ENCODE measurements around the gene ARHGEF37. TPM values are rescaled to one million over a fixed set of nuclear protein-coding genes. Genes with fewer than 3 reads are reported as not detected.
"Not testable (repeated sequence)": the region's sequence is repeated elsewhere in the genome, so short reads cannot be mapped to it uniquely, and the experiment has no call there.

ARHGEF37 gene
- total RNA-seq, 2 experiments from 2014 or later, result 1.1 TPM

DNA sequence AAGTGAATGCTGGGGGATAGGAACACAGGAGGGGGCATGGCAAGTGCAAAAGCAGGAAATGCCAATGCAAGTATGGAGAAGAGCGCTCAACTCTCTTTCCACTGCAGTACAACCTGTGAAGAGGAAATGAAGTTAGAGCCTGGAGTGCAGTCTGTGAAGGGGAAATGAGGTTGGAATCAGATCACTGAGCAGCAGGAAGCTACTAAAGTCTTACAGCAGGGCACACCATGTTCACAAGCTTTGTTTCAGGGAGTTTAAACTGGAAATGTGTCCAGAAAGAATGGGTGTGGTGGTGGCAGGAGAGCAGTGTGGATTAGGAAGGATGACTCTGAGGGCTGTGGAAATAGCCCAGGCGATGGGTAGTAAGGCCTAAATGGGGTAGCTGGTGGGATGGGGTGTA lies 15.4 kb downstream of the ARHGEF37 start:
- H3K27me3 Mint-ChIP-seq, result peaks cover 2% of the 10 kb centered on the region
- no peaks in the 10 kb centered on the region for H3K9me3 Mint-ChIP-seq
- TF ChIP-seq, protein P1, sequence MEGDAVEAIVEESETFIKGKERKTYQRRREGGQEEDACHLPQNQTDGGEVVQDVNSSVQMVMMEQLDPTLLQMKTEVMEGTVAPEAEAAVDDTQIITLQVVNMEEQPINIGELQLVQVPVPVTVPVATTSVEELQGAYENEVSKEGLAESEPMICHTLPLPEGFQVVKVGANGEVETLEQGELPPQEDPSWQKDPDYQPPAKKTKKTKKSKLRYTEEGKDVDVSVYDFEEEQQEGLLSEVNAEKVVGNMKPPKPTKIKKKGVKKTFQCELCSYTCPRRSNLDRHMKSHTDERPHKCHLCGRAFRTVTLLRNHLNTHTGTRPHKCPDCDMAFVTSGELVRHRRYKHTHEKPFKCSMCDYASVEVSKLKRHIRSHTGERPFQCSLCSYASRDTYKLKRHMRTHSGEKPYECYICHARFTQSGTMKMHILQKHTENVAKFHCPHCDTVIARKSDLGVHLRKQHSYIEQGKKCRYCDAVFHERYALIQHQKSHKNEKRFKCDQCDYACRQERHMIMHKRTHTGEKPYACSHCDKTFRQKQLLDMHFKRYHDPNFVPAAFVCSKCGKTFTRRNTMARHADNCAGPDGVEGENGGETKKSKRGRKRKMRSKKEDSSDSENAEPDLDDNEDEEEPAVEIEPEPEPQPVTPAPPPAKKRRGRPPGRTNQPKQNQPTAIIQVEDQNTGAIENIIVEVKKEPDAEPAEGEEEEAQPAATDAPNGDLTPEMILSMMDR (IDR thresholded peaks at IDR 0.05), result no peak
- ATAC-seq, result no peak
- ChIA-PET CTCF (interaction anchor here (0.9 to 2.1 kb wide), 4 partner anchors 13 to 172 kb away, joined by 3 to 6 read pairs (median 3); no protein-coding TSS in a partner anchor), POLR2A (no interaction called here)
- no peaks in the 10 kb centered on the region for H3K4me1 Mint-ChIP-seq (ENCODE audit: low read depth)
- no peak overlapping the region for H3K4me3 Mint-ChIP-seq
- no peak overlapping the region for H3K27ac Mint-ChIP-seq
- intact Hi-C loops (cut with micrococcal nuclease), result no loop called here
- no peaks in the 10 kb centered on the region for H3K36me3 Mint-ChIP-seq (ENCODE audit: low read depth)
- DNase-seq, result no peak

DNA sequence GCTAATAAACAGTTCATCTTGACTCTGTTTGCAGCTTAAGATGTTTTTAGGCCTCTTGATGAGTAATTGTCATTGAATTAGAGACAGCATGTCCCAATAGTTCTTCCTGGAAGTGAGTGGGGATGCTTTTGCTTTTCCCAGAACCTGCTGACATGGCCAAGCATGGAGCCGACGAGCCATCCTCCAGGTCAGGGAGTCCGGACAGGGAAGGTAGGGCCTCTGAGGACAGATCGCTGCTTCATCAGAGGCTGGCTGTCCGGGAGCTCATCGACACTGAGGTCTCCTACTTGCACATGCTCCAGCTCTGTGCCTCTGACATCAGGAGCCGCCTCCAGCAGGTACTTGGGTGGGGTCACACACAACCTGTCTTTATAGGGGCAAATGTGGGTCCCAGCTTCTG lies 16.3 kb downstream of the ARHGEF37 start:
- Mint-ChIP-seq H3K27me3 (peaks cover 2% of the 10 kb centered on the region), H3K9me3 (no peaks in the 10 kb centered on the region), H3K36me3 (ENCODE audit: low read depth) (no peaks in the 10 kb centered on the region), H3K27ac (no peak overlapping the region), H3K4me3 (no peak overlapping the region), H3K4me1 (ENCODE audit: low read depth) (no peaks in the 10 kb centered on the region)
- ChIA-PET POLR2A (no interaction called here), CTCF (interaction anchor here (0.7 to 1.3 kb wide), 5 partner anchors 10 to 173 kb away, joined by 3 read pairs; no protein-coding TSS in a partner anchor)
- DNase-seq (no peak), ATAC-seq (no peak)
- intact Hi-C loops (cut with micrococcal nuclease), result no loop called here
- TF ChIP-seq, protein P1 (IDR thresholded peaks at IDR 0.05), result no peak

DNA sequence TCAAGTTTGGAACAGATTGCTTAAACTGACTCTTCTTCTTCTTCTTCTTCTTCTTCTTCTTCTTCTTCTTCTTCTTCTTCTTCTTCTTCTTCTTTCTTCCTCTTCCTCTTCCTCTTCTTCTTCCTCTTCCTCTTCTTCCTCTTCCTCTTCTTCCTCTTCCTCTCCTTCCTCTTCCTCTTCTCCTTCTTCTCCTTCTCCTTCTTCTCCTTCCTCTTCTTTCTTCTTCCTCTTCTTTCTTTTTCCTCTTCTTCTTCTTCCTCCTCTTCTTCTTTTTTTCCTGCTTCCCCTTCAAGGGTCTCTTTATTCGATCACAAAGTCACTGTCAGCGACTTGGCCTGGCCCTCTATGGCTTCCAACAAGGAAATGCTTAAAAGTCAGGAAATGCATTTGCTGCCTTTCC lies 16.9 kb downstream of the ARHGEF37 start:
- H3K9me3 Mint-ChIP-seq; DNase-seq; H3K27ac Mint-ChIP-seq; POLR2A ChIA-PET; H3K4me3 Mint-ChIP-seq; H3K4me1 Mint-ChIP-seq (ENCODE audit: low read depth); H3K36me3 Mint-ChIP-seq (ENCODE audit: low read depth); intact Hi-C loops (cut with micrococcal nuclease); ATAC-seq; H3K27me3 Mint-ChIP-seq: not testable (repeated sequence)
- CTCF ChIA-PET, result interaction anchor here (0.9 kb wide), 1 partner anchor 11 kb away, joined by 3 read pairs; no protein-coding TSS in a partner anchor

DNA sequence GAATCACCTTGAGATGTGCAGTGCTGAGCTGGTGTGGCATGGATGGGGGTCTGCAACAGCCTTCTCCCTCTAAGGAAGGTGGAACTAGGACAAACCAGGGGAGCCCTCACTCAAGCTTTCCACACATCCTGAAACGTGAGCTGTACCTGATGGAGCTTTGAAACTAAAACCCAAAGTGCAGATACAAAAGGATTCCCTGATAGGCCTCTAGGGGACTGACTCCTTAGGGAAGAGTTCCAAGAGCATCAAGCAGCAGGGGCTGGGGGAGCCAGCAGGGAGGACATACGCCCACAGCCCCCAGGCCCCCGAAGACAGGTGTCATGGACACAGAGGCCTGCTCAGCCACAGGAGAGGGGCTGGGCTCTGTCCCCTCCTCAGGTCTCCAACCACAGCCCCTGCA lies 17.7 kb downstream of the ARHGEF37 start:
- H3K27me3 Mint-ChIP-seq, result peaks cover 2% of the 10 kb centered on the region
- ChIA-PET POLR2A (no interaction called here), CTCF (no interaction called here)
- H3K27ac Mint-ChIP-seq, result no peak overlapping the region
- no peaks in the 10 kb centered on the region for H3K4me1 Mint-ChIP-seq (ENCODE audit: low read depth)
- H3K9me3 Mint-ChIP-seq, result no peaks in the 10 kb centered on the region
- H3K36me3 Mint-ChIP-seq (ENCODE audit: low read depth), result no peaks in the 10 kb centered on the region
- no peak overlapping the region for H3K4me3 Mint-ChIP-seq
- no peak for ATAC-seq
- TF ChIP-seq, protein P1 (IDR thresholded peaks at IDR 0.05), result no peak
- no peak for DNase-seq
- intact Hi-C loops (cut with micrococcal nuclease), result no loop called here

DNA sequence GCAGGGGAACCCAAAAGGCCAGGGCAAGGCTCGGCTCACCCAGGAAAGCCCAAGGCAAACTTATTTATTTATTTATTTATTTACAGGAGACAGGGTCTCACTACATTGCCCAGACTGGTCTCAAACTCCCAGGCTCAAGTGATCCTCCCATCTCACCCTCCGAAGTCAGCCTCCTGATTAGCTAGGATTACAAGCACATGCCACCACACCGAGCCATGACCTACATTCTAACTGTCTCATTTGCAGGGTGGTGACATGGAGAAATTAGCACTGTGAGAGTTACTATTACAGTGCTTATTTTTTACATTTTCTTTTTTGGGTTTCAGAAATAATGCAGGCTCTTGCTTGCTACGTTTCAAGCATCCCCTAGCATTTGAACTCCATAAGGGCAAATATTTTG lies 18.1 kb downstream of the ARHGEF37 start:
- Mint-ChIP-seq H3K27me3 (peaks cover 2% of the 10 kb centered on the region), H3K27ac (no peak overlapping the region), H3K4me3 (no peak overlapping the region), H3K9me3 (no peaks in the 10 kb centered on the region), H3K4me1 (ENCODE audit: low read depth) (no peaks in the 10 kb centered on the region), H3K36me3 (ENCODE audit: low read depth) (no peaks in the 10 kb centered on the region)
- intact Hi-C loops (cut with micrococcal nuclease), result no loop called here
- ATAC-seq, result no peak
- ChIA-PET POLR2A (interaction anchor here (0.8 kb wide), 1 partner anchor 37 kb away, joined by 3 read pairs; no protein-coding TSS in a partner anchor), CTCF (no interaction called here)
- no peak for DNase-seq
- TF ChIP-seq, protein P1 (IDR thresholded peaks at IDR 0.05), result no peak

DNA sequence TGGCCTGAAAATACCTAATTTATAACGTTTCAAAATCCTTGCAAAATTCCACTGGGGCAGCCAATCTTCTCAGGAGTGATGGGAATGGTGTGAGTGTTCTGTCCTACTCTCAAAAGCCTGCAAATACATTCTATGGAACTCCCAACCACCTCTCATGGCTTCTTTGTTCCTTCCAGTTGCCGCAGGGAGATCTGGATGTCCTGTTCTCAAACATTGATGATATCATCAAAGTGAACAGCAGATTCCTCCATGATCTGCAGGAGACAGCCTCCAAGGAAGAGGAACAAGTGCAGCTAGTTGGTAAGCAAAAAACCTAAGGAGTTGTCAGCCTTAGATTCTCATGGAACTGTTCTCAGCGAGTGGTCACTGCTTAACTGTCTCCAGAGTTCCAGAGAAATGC lies 19.6 kb downstream of the ARHGEF37 start:
- DNase-seq, result no peak
- POLR2A ChIA-PET, result no interaction called here
- peaks cover 2% of the 10 kb centered on the region for H3K27me3 Mint-ChIP-seq

More for the DNA sequence above, 19.6 kb downstream of the ARHGEF37 start:
- H3K27ac Mint-ChIP-seq, result no peak overlapping the region
- CTCF ChIA-PET, result no interaction called here
- no peaks in the 10 kb centered on the region for H3K36me3 Mint-ChIP-seq (ENCODE audit: low read depth)
- H3K4me3 Mint-ChIP-seq, result no peak overlapping the region
- TF ChIP-seq, protein P1 (IDR thresholded peaks at IDR 0.05), result no peak
- no peak for ATAC-seq
- intact Hi-C loops (cut with micrococcal nuclease), result no loop called here
- no peaks in the 10 kb centered on the region for H3K9me3 Mint-ChIP-seq
- no peaks in the 10 kb centered on the region for H3K4me1 Mint-ChIP-seq (ENCODE audit: low read depth)
